Esophagus squamous epithelium (tissue), 5 donors: ENCODE results near the gene DHFR2. TPM values are rescaled to one million over a fixed set of nuclear protein-coding genes. Genes with fewer than 3 reads are reported as not detected.
"Not testable (repeated sequence)": the region's sequence is repeated elsewhere in the genome, so short reads cannot be mapped to it uniquely, and the experiment has no call there.

Experiments
- DNase-seq: peaks from one replicate; lab custom pipeline; 2025; lab: John Stamatoyannopoulos, UW
- H3K27ac ChIP-seq, 4 donors: fragments of 200-600 bp; sonication (generic); one replicate each; pipeline ENCODE4 v1.5.1; 2016 to 2019; ENCODE audit warnings: mild to moderate bottlenecking in 1 of 4
- H3K27me3 ChIP-seq, 4 donors: fragments of 200-600 bp; sonication (generic); 1 replicate in 3 of 4; 2 replicates in 1 of 4; pipeline versions ENCODE4 v1.5.1 to v1.6.0; 2017 to 2021; ENCODE audit warnings: antibody characterized with exemption in 1 of 4
- H3K36me3 ChIP-seq, 3 donors: fragments of 200-600 bp; sonication (generic); one replicate each; pipeline ENCODE4 v1.5.1; 2016 to 2019
- H3K4me1 ChIP-seq, 3 donors: fragments of 200-600 bp; sonication (generic); one replicate each; pipeline ENCODE4 v1.5.1; 2017 to 2019
- H3K4me3 ChIP-seq, 4 donors: fragments of 200-600 bp; sonication (generic); 1 replicate in 3 of 4; 2 replicates in 1 of 4; pipeline ENCODE4 v1.5.1; 2016 to 2019; ENCODE audit warnings: mild to moderate bottlenecking in 2 of 4, moderate library complexity in 1 of 4
- H3K9me3 ChIP-seq, 3 donors: fragments of 200-600 bp; sonication (generic); one replicate each; pipeline ENCODE4 v1.5.1; 2016 to 2019
- POLR2A ChIP-seq, 4 donors: fragments of 450-650 bp; IDR thresholded peaks; one replicate each; pipeline ENCODE4 v1.6.1; 2017; ENCODE audit warnings: antibody characterized with exemption in 4 of 4, mild to moderate bottlenecking in 4 of 4, moderate library complexity in 3 of 4
- WGBS, 2 donors: methylation state at CpG; one replicate each; pipeline ENCODE4 v1.1.5; 2018; 5-methylcytosine and 5-hydroxymethylcytosine counted together
- intact Hi-C: fragments of 100-400 bp; cut with DNase I; formaldehyde crosslinking; loops from one replicate; pipeline ENCODE4 v1.15.0; 2022
- total RNA-seq, 4 donors: library from RNA; depleted of rRNA; stranded (reverse); fragments of >200 nt; gene quantifications; one replicate each; pipeline ENCODE4 v1.1.0, GENCODE V29; 2016
- TF ChIP-seq, protein P1 (sequence below), 6 experiments: fragments of 450-650 bp in 4 of 6; fragments of 200-600 bp in 2 of 6; sonication (generic) in 2 of 6; IDR thresholded peaks; one replicate each; pipeline ENCODE4 v1.5.1; 2016 to 2019; ENCODE audit warnings: antibody characterized with exemption in 6 of 6, mild to moderate bottlenecking in 4 of 6, moderate library complexity in 4 of 6
- donor health status: DM: yes; HTN: yes; CAD: no.

DHFR2 gene
- 1 to 10 TPM; 1.4 to 4.4 (median 3.8) TPM for total RNA-seq

DNA sequence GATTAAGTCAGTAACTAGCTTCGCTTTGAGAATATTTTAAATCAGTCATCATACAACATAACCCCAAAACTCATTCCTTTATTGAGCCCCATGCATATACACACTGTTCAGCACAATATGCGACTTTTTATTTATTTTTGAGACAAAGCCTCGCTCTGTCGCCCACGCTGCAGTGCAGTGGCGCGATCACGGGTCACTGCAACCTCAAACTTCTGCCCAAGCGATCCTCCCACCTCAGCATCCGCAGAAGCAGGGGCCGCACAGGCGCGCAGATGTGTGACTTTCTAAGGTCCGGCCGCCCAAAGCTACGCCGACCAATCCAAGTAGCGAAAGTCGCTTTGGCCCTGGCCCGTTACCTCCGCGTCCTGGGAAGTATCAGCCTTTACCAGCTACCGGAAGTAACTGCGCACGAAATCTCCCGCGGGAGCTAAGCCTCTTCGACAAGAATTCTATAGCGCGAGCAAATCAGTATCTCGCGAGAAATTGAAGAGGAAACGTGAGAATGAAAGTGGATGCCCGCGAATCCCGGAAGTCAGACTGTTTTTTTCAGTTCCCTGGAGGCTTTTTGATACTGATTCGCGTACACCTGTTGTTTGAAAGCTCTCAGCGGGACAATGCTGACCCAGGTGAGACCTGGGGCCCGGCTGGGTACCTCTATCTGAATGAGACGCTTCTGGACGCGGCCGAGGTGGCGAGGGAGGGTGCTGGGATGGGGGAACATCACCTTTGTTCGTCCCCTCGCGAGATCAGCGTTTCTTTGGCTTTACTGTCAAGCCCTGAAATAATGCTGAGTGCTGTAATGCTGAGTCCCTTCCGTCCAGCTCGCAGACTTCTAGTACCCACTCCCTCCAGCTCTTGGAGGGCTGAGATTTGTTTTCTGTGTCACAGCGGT is at the start of gene DHFR2, which contains the start of gene NSUN3:
Gene DHFR2, minus strand, starts transcription at position 404 of the 892 bp plus-strand sequence. CDS start 1,405 bp downstream, outside the sequence.
Gene NSUN3, plus strand, starts transcription at position 549 of the 892 bp plus-strand sequence. Its CDS starts 66 bp downstream, at position 615.
- TF ChIP-seq POLR2A (IDR thresholded peaks at IDR 0.05) = peak in 3 of 4 donors; percentile 21 to 40 (median 39)
- TF ChIP-seq, protein P1, sequence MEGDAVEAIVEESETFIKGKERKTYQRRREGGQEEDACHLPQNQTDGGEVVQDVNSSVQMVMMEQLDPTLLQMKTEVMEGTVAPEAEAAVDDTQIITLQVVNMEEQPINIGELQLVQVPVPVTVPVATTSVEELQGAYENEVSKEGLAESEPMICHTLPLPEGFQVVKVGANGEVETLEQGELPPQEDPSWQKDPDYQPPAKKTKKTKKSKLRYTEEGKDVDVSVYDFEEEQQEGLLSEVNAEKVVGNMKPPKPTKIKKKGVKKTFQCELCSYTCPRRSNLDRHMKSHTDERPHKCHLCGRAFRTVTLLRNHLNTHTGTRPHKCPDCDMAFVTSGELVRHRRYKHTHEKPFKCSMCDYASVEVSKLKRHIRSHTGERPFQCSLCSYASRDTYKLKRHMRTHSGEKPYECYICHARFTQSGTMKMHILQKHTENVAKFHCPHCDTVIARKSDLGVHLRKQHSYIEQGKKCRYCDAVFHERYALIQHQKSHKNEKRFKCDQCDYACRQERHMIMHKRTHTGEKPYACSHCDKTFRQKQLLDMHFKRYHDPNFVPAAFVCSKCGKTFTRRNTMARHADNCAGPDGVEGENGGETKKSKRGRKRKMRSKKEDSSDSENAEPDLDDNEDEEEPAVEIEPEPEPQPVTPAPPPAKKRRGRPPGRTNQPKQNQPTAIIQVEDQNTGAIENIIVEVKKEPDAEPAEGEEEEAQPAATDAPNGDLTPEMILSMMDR (IDR thresholded peaks at IDR 0.05) = peak in 1 of 6 experiments; percentile 3
- Histone ChIP-seq H3K27me3 (no peaks in the 10 kb centered on the region), H3K4me1 (peaks cover 0 to 35% (median 21%) of the 10 kb centered on the region in 3 donors), H3K27ac (peak within 1 kb of the TSS; percentile 90 to 96 (median 93)), H3K9me3 (no peaks in the 10 kb centered on the region), H3K36me3 (peaks cover 0 to 38% (median 0%) of the 10 kb centered on the region in 3 donors), H3K4me3 (peak within 1 kb of the TSS; percentile 63 to 77 (median 71))
- 0 to 1% methylated on average over 18 to 36 of the region's 52 CpGs for WGBS, 2 donors
- intact Hi-C loops = loop anchor here (10.0 kb wide), 1 partner anchor 58 kb away; no protein-coding TSS in a partner anchor
- DNase-seq = peak; percentile 75

DNA sequence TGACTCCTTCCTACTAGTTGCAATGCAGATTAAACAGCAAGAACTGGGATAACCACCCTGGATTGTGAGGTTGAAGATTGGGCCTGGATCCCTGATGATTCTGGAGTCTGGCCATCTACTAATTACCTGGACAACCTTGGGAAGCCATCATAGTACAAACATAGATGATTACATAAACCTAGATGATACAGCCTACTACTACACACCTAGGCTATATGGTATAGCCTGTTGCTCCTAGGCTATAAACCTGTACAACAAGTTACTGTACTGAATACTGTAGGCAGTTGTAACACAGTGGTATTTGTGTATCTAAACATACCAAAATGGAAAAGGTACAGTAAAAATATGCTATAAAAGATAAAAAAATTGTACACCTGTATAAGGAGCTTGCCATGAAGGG is 48.1 kb upstream of the DHFR2 start:
- no peaks in the 10 kb centered on the region for H3K9me3 ChIP-seq
- intact Hi-C loops = no loop called here
- H3K36me3 ChIP-seq = peaks cover 0 to 54% (median 0%) of the 10 kb centered on the region in 3 donors
- H3K27me3 ChIP-seq = no peaks in the 10 kb centered on the region
- H3K27ac ChIP-seq = no peak overlapping the region
- no peaks in the 10 kb centered on the region for H3K4me1 ChIP-seq
- no peak for DNase-seq
- H3K4me3 ChIP-seq = no peak overlapping the region
- TF ChIP-seq POLR2A (IDR thresholded peaks at IDR 0.05) = no peak
- TF ChIP-seq, protein P1 (IDR thresholded peaks at IDR 0.05) = no peak

DNA sequence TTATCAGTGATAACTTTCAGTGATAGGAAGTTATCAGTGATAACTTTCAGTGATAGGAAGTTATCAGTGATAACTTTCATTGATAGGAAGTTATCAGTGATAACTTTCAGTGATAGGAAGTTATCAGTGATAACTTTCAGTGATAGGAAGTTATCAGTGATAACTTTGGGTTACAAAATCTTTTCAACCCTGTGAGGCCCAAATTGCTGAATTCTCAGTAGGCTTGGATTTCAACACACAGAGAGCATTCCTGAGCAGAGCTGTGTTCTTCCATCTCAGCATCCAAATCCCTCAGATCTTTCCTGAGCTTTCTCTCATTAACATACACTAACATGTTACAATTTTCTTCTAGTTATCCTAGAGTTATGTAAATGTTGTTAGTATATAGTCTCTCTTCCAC is 47.5 kb upstream of the DHFR2 start:
- H3K4me1 ChIP-seq, H3K4me3 ChIP-seq, H3K27ac ChIP-seq, H3K27me3 ChIP-seq, H3K9me3 ChIP-seq, DNase-seq, intact Hi-C loops: not testable (repeated sequence)
- peaks cover 0 to 60% (median 0%) of the 10 kb centered on the region in 3 donors for H3K36me3 ChIP-seq

DNA sequence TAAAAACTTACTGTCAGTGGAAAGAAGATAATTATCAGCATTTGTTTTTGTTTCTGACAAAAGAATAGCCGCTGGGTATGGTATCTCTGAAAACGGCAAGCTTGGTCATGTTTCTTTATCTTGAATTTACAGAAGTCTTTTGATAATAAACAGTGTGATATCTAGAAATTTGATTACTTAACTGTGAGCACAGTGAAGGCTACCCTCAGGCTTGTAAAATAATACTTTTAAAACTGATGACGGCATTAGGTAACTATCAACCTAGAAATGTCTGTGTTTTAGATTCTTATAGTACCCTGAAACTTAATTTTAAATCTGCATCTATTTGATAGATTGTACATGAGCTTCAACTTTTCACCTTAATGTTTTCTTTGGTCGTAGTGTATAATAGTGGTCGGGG is 43.6 kb upstream of the DHFR2 start:
- Histone ChIP-seq H3K36me3 (peaks cover 0 to 71% (median 0%) of the 10 kb centered on the region in 3 donors), H3K27ac (no peak overlapping the region), H3K9me3 (no peaks in the 10 kb centered on the region), H3K27me3 (no peaks in the 10 kb centered on the region), H3K4me3 (no peak overlapping the region), H3K4me1 (no peaks in the 10 kb centered on the region)
- intact Hi-C loops = no loop called here
- TF ChIP-seq, protein P1 (IDR thresholded peaks at IDR 0.05) = no peak
- TF ChIP-seq POLR2A (IDR thresholded peaks at IDR 0.05) = no peak
- DNase-seq = no peak
- WGBS, 2 donors = 71 to 76% methylated on average over 5 of the region's 5 CpGs

DNA sequence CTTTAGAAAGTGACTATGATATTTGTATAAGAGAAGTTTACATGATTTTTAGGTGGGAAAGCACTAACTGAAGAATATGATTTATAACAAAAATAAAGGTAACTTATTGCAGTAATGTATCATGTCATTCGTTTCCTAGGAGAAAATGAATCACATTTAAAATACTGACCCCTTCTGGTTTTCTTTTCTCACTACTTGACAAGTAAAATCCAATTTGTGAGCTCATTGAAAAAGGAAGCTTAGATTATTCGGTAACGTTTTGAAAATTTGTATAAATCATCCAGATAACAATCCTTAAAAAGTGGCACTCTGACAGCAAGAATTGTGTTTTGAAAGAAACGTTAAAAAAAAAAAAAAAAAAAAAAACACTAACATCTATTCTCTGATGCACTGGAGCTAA is 39.1 kb upstream of the DHFR2 start:
- no peak for DNase-seq

More for the DNA sequence above, 39.1 kb upstream of the DHFR2 start:
- H3K4me1 ChIP-seq = no peaks in the 10 kb centered on the region
- intact Hi-C loops = no loop called here
- H3K9me3 ChIP-seq = no peaks in the 10 kb centered on the region
- peaks cover 0 to 84% (median 0%) of the 10 kb centered on the region in 3 donors for H3K36me3 ChIP-seq
- no peaks in the 10 kb centered on the region for H3K27me3 ChIP-seq
- no peak overlapping the region for H3K4me3 ChIP-seq
- TF ChIP-seq, protein P1 (IDR thresholded peaks at IDR 0.05) = peak in 1 of 6 experiments; percentile 8
- no peak for TF ChIP-seq POLR2A (IDR thresholded peaks at IDR 0.05)
- H3K27ac ChIP-seq = no peak overlapping the region
- 61 to 69% methylated on average over 4 of the region's 4 CpGs for WGBS, 2 donors
